ENCODE measurements around the gene CELF3.
"Not testable (repeated sequence)": the region's sequence is repeated elsewhere in the genome, so short reads cannot be mapped to it uniquely, and the experiment has no call there.

Gene CELF3

DNA sequence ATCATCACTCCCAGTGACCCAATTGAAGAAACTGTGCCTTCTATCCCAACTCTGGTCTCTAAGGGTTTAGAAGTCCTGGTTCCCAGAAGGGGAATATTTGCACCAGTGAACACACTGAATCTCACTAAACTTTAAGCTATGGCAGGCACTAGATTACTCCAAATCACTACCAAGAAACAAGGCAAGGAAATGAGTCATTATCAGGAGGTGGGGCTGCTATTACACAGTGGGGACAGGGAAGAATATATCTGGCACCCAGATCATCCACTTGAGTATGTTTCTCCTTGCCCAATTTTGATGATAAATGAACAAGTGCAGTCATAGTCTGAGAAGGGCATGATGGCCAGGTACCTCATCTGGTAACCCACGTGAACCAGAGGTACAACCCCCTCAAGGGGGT, 39.7 kb upstream of the CELF3 start:
- TF ChIP-seq, protein P1, sequence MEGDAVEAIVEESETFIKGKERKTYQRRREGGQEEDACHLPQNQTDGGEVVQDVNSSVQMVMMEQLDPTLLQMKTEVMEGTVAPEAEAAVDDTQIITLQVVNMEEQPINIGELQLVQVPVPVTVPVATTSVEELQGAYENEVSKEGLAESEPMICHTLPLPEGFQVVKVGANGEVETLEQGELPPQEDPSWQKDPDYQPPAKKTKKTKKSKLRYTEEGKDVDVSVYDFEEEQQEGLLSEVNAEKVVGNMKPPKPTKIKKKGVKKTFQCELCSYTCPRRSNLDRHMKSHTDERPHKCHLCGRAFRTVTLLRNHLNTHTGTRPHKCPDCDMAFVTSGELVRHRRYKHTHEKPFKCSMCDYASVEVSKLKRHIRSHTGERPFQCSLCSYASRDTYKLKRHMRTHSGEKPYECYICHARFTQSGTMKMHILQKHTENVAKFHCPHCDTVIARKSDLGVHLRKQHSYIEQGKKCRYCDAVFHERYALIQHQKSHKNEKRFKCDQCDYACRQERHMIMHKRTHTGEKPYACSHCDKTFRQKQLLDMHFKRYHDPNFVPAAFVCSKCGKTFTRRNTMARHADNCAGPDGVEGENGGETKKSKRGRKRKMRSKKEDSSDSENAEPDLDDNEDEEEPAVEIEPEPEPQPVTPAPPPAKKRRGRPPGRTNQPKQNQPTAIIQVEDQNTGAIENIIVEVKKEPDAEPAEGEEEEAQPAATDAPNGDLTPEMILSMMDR (IDR thresholded peaks at IDR 0.05; ENCODE audit: borderline replicate concordance, control extremely low read depth, extremely low read depth, insufficient read depth, missing control alignments): no peak
- in situ Hi-C loops (cut with MboI; ENCODE audit: low sequenced_read_pairs, unreplicated experiment): no loop called here
- no peak for DNase-seq (ENCODE audit: low spot score)

DNA sequence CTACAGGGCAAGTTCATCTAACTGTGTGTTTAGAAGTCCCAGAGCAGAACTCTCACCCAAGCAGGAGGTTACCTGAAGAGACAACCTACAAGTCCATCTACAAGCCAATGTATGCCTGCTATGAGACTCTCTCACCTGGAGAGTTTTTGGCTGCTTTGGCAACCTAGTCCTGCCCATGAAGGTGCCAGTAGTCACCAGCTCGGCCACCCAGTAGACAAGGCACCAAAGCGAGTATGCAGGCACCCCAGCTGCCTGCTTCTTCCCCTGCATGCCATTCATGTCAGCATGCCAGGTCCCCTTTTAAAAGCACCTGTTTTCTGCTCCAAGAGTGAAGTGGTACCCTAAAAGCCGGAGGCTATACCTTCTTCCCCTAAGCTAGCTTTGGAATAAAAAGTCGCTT, 24.9 kb upstream of the CELF3 start:
- in situ Hi-C loops (cut with MboI; ENCODE audit: low sequenced_read_pairs, unreplicated experiment): no loop called here
- DNase-seq (ENCODE audit: low spot score): no peak
- TF ChIP-seq, protein P1 (IDR thresholded peaks at IDR 0.05; ENCODE audit: borderline replicate concordance, control extremely low read depth, extremely low read depth, insufficient read depth, missing control alignments): no peak

DNA sequence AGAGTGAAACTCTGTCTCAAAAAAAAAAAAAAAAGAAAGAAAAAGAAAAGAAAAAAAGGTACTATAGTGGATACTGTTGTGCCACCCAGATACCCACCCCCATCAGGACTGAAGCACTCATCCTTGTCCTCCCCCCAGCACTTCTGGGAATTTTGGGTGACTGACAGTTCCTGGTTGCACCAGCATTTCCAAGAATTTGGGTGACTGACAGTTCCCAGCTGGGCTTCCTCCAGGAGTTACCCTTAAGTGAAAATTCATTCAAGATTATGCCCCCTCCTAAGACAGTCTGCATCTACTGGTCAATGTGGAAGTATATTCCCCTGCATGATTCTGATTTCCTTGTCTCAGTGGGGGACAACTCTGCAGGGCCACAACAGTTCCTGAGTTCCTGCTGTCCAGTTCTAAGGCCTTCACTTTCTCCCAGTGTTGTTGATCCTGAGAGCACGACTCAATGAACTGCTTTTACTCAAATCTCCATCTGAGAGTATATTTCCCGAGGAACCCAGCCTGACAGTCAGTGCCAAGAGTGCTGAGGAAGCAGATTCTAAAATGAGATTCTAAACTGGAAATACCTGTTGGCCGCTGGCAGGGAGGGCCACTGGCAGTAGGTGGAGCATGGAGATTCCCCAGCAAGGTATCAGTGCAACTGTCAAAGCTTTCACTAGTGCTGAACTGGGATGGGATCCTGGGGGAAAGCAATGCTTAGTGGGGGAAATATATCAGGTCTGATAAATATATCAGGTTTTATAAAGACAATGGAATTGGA, 23.2 kb upstream of the CELF3 start:
- TF ChIP-seq, protein P1 (IDR thresholded peaks at IDR 0.05; ENCODE audit: borderline replicate concordance, control extremely low read depth, extremely low read depth, insufficient read depth, missing control alignments): no peak
- in situ Hi-C loops (cut with MboI; ENCODE audit: low sequenced_read_pairs, unreplicated experiment): no loop called here
- DNase-seq (ENCODE audit: low spot score): no peak

DNA sequence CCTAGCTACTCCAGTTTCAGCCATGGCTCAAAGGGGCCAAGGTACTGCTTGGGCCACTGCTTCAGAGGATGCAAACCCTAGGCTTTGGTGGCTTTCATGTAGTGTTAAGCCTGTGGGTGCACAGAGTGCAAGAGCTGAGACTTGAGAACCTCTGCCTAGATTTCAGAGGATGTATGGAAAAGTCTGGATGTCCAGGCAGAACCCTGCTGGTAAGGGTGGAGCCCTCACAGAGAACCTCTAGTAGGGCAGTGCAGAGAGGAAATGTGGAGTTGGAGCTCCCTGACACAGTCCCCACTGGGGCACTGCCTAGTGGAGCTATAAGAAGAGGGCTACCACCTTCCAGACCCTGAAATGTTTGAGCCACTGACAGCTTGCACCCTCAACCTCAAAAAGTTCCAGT, 20.9 kb upstream of the CELF3 start:
- in situ Hi-C loops (cut with MboI; ENCODE audit: low sequenced_read_pairs, unreplicated experiment): no loop called here
- TF ChIP-seq, protein P1 (IDR thresholded peaks at IDR 0.05; ENCODE audit: borderline replicate concordance, control extremely low read depth, extremely low read depth, insufficient read depth, missing control alignments): no peak
- DNase-seq (ENCODE audit: low spot score): no peak

DNA sequence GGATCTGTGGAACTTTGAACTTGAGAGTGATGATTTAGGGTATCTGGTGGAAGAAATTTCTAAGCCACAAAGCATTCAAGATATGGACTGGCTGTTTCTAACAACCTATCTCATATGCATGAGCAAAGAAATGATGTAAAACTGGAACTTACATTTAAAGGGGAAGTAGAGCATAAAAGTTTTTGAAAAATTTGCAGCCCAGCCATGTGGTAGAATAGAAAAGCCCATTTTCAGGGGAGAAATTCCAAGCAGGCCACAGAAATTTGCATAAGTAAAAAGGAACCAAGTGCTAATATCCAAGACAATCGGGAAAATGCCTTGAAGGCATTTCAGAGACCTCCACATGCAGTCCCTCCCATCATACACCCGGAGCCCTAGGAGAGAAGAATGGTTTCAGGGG, 20.4 kb upstream of the CELF3 start:
- TF ChIP-seq, protein P1 (IDR thresholded peaks at IDR 0.05; ENCODE audit: borderline replicate concordance, control extremely low read depth, extremely low read depth, insufficient read depth, missing control alignments): no peak
- no peak for DNase-seq (ENCODE audit: low spot score)
- in situ Hi-C loops (cut with MboI; ENCODE audit: low sequenced_read_pairs, unreplicated experiment): no loop called here

DNA sequence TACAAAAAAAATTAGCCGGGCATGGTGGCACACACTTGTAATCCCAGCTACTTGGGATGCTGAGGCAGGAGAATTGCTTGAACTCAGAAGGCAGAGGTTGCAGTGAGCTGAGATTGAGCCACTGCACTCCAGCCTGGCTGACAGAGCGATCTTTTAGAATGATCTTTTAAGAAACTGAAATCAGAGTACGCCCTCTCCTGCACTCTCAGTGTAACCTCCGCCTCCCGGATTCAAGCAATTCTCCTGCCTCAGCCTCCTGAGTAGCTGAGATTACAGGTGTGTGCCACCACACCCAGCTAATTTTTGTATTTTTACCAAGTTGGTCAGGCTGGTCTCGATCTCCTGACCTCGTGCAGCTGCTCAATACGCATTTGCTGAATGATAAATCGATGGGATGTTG, 17.4 kb upstream of the CELF3 start:
- in situ Hi-C loops (cut with MboI; ENCODE audit: low sequenced_read_pairs, unreplicated experiment); DNase-seq (ENCODE audit: low spot score): not testable (repeated sequence)

DNA sequence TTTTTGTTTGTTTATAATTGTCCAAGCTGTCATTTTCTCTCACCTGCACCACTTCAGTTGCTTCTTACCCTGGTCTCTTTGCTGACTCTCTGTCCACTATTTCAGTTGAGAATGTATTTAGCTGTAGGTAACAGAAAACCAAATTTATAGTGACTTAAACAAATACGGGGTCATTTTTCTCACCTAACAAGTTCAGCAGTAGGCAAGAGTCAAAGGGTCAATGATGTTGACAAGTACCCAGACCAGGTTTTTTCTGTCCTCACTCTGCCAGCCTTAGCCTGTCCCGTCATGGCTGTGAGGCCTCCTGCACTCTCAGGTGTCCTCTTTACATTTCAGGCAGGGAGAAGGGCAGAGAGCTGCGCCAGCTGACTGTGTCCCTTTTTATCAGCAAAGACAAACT, 16.5 kb upstream of the CELF3 start:
- TF ChIP-seq, protein P1 (IDR thresholded peaks at IDR 0.05; ENCODE audit: borderline replicate concordance, control extremely low read depth, extremely low read depth, insufficient read depth, missing control alignments): no peak
- in situ Hi-C loops (cut with MboI; ENCODE audit: low sequenced_read_pairs, unreplicated experiment): no loop called here
- DNase-seq (ENCODE audit: low spot score): no peak
